Gastrocnemius medialis (tissue), 4 donors: ENCODE measurements around the gene KCNH8. TPM values are rescaled to one million over a fixed set of nuclear protein-coding genes. Genes with fewer than 3 reads are reported as not detected.

Source experiments
- ATAC-seq, 2 donors: fragments of 150-250 bp; one replicate each; pipeline ENCODE4 v1.9.1; 2016
- DNase-seq, 2 donors: peaks; one replicate each; pipeline ENCODE4 v3.0.0-alpha.2; 2019
- H3K27ac ChIP-seq, 4 donors: fragments of 200-600 bp; sonication (generic); 1 replicate in 1 of 4; 2 replicates in 3 of 4; pipeline ENCODE4 v1.5.1; 2016 to 2018; ENCODE audit warnings: mild to moderate bottlenecking in 2 of 4, moderate library complexity in 1 of 4
- H3K27me3 ChIP-seq, 3 donors: fragments of 200-600 bp; sonication (generic) in 2 of 3; 1 replicate in 1 of 3; 2 replicates in 2 of 3; pipeline versions ENCODE4 v1.5.1 to v1.6.0; 2016 to 2019; ENCODE audit warnings: mild to moderate bottlenecking in 1 of 3, moderate library complexity in 1 of 3
- H3K36me3 ChIP-seq, 2 donors: fragments of 200-600 bp; sonication (generic) in 1 of 2; one replicate each; pipeline ENCODE4 v1.5.1; 2017 to 2018
- H3K4me1 ChIP-seq, 2 donors: fragments of 200-600 bp; sonication (generic) in 1 of 2; one replicate each; pipeline ENCODE4 v1.5.1; 2016 to 2017; ENCODE audit warnings: mild to moderate bottlenecking in 2 of 2
- H3K4me3 ChIP-seq, 4 donors: fragments of 200-600 bp; sonication (generic) in 3 of 4; 1 replicate in 1 of 4; 2 replicates in 3 of 4; pipeline ENCODE4 v1.5.1; 2016 to 2019; ENCODE audit warnings: mild to moderate bottlenecking in 2 of 4
- H3K9me3 ChIP-seq, 3 donors: fragments of 200-600 bp; sonication (generic) in 2 of 3; 1 replicate in 1 of 3; 2 replicates in 2 of 3; pipeline ENCODE4 v1.5.1; 2016 to 2019
- CTCF ChIP-seq, 5 experiments: fragments of 450-650 bp in 3 of 5; fragments of 200-600 bp in 2 of 5; sonication (generic) in 2 of 5; IDR thresholded peaks in 4 of 5; conservative IDR thresholded peaks in 1 of 5; 1 replicate in 4 of 5; 2 replicates in 1 of 5; pipeline ENCODE4 v1.5.1; 2016 to 2019; ENCODE audit warnings: antibody characterized with exemption in 5 of 5, mild to moderate bottlenecking in 3 of 5, moderate library complexity in 3 of 5
- POLR2A ChIP-seq, 2 donors: fragments of 450-650 bp; IDR thresholded peaks; one replicate each; pipeline ENCODE4 v1.6.1; 2017; ENCODE audit warnings: antibody characterized with exemption in 2 of 2, mild to moderate bottlenecking in 2 of 2, moderate library complexity in 2 of 2
- in situ Hi-C, 4 donors: fragments of 200-750 bp; cut with MboI; loops; one replicate each; pipeline versions ENCODE4 v1.15.0 to v1.8.0; 2017; ENCODE audit warnings: low sequenced_read_pairs in 4 of 4
- intact Hi-C: fragments of 100-400 bp; cut with DNase I; formaldehyde crosslinking; loops from one replicate; pipeline ENCODE4 v1.15.1; 2023; ENCODE audit warnings: low total_unique reads
- total RNA-seq, 4 donors: library from RNA; depleted of rRNA; stranded (reverse); fragments of >200 nt; gene quantifications; one replicate each; pipeline versions ENCODE4 v1.1.0 to v1.2.3, GENCODE V29; 2016

KCNH8 gene
- total RNA-seq, 4 donors from 2014 or later = not detected

- no peak for ATAC-seq
- H3K36me3 ChIP-seq = no peaks in the 10 kb centered on the region
- intact Hi-C loops = no loop called here
- no peak overlapping the region for H3K27ac ChIP-seq
- H3K27me3 ChIP-seq = no peaks in the 10 kb centered on the region
- no peak for TF ChIP-seq POLR2A (IDR thresholded peaks at IDR 0.05)
- no peak for TF ChIP-seq CTCF (IDR thresholded peaks at IDR 0.05 in 4 of 5, conservative IDR thresholded peaks at IDR 0.05 in 1 of 5)
- DNase-seq = no peak
- no peak overlapping the region for H3K4me3 ChIP-seq
- in situ Hi-C loops = no loop called here
- no peaks in the 10 kb centered on the region for H3K4me1 ChIP-seq
- H3K9me3 ChIP-seq = no peaks in the 10 kb centered on the region
Measured at GRCh38 chr3:19455546-19455945, 307.2 kb downstream of the KCNH8 start.

GRCh38 chr3:19456738-19457137 lies 308.4 kb downstream of the KCNH8 start:
- no peaks in the 10 kb centered on the region for H3K4me1 ChIP-seq
- H3K36me3 ChIP-seq = no peaks in the 10 kb centered on the region
- intact Hi-C loops (no loop called here), in situ Hi-C loops (no loop called here)
- no peak overlapping the region for H3K27ac ChIP-seq
- no peaks in the 10 kb centered on the region for H3K9me3 ChIP-seq
- H3K4me3 ChIP-seq = no peak overlapping the region
- ATAC-seq (no peak), DNase-seq (no peak)
- no peak for TF ChIP-seq POLR2A (IDR thresholded peaks at IDR 0.05)
- TF ChIP-seq CTCF (IDR thresholded peaks at IDR 0.05 in 4 of 5, conservative IDR thresholded peaks at IDR 0.05 in 1 of 5) = no peak
- H3K27me3 ChIP-seq = no peaks in the 10 kb centered on the region

GRCh38 chr3:19457449-19457848 lies 309.1 kb downstream of the KCNH8 start:
- TF ChIP-seq POLR2A (IDR thresholded peaks at IDR 0.05) = no peak
- TF ChIP-seq CTCF (IDR thresholded peaks at IDR 0.05 in 4 of 5, conservative IDR thresholded peaks at IDR 0.05 in 1 of 5) = no peak
- intact Hi-C loops = no loop called here
- H3K9me3 ChIP-seq = no peaks in the 10 kb centered on the region
- in situ Hi-C loops = no loop called here
- H3K27me3 ChIP-seq = no peaks in the 10 kb centered on the region
- no peaks in the 10 kb centered on the region for H3K4me1 ChIP-seq
- DNase-seq = no peak
- no peak overlapping the region for H3K4me3 ChIP-seq
- H3K27ac ChIP-seq = no peak overlapping the region
- ATAC-seq = no peak
- no peaks in the 10 kb centered on the region for H3K36me3 ChIP-seq

- Histone ChIP-seq H3K4me3 (no peak overlapping the region), H3K36me3 (no peaks in the 10 kb centered on the region), H3K9me3 (no peaks in the 10 kb centered on the region), H3K4me1 (no peaks in the 10 kb centered on the region), H3K27ac (no peak overlapping the region), H3K27me3 (no peaks in the 10 kb centered on the region)
- intact Hi-C loops (no loop called here), in situ Hi-C loops (no loop called here)
- TF ChIP-seq CTCF (IDR thresholded peaks at IDR 0.05 in 4 of 5, conservative IDR thresholded peaks at IDR 0.05 in 1 of 5) (no peak), POLR2A (IDR thresholded peaks at IDR 0.05) (no peak)
- ATAC-seq = no peak
- DNase-seq = no peak
Measured at GRCh38 chr3:19467761-19468160, 319.5 kb downstream of the KCNH8 start.

- intact Hi-C loops (no loop called here), in situ Hi-C loops (no loop called here)
- H3K36me3 ChIP-seq = no peaks in the 10 kb centered on the region
- H3K27me3 ChIP-seq = no peaks in the 10 kb centered on the region
- no peak for TF ChIP-seq POLR2A (IDR thresholded peaks at IDR 0.05)
- TF ChIP-seq CTCF (IDR thresholded peaks at IDR 0.05 in 4 of 5, conservative IDR thresholded peaks at IDR 0.05 in 1 of 5) = no peak
- H3K4me1 ChIP-seq = no peaks in the 10 kb centered on the region
- DNase-seq = no peak
- H3K4me3 ChIP-seq = no peak overlapping the region
- no peak overlapping the region for H3K27ac ChIP-seq
- H3K9me3 ChIP-seq = no peaks in the 10 kb centered on the region
- ATAC-seq = no peak
Measured at GRCh38 chr3:19471138-19471537, 322.8 kb downstream of the KCNH8 start.
